DOHH2 (cell line): ENCODE data around the gene GCNT2.

Experiments used
- H3F3A ChIP-seq: fragments of 200-600 bp; sonication (generic), shearing (Covaris generic); 2 replicates; pipeline ENCODE4 v1.6.0; 2016; ENCODE audit warnings: antibody characterized with exemption, mild to moderate bottlenecking; ENCODE audit not compliant: control insufficient read depth, insufficient read depth
- H3K27ac ChIP-seq: fragments of 200-600 bp; sonication (generic); 2 replicates; pipeline ENCODE4 v1.5.1; 2014; ENCODE audit warnings: low read depth, mild to moderate bottlenecking, low read length, moderate library complexity
- H3K27me3 ChIP-seq: fragments of 200-600 bp; sonication (generic); 2 replicates; pipeline ENCODE4 v1.6.1; 2014; ENCODE audit warnings: mild to moderate bottlenecking, low read length, mixed read lengths; ENCODE audit not compliant: control insufficient read depth
- H3K36me3 ChIP-seq: fragments of 200-600 bp; sonication (generic); 2 replicates; pipeline ENCODE4 v1.6.1; 2014; ENCODE audit warnings: mild to moderate bottlenecking, low read length, moderate library complexity, mixed read lengths; ENCODE audit not compliant: control insufficient read depth
- H3K4me1 ChIP-seq: fragments of 200-600 bp; sonication (generic); 2 replicates; pipeline ENCODE4 v1.6.1; 2014; ENCODE audit warnings: mild to moderate bottlenecking, low read length, mixed read lengths; ENCODE audit not compliant: control insufficient read depth
- H3K4me2 ChIP-seq: fragments of 200-600 bp; sonication (generic); 2 replicates; pipeline ENCODE4 v1.6.0; 2014; ENCODE audit warnings: mild to moderate bottlenecking, low read length, moderate library complexity
- H3K4me3 ChIP-seq: fragments of 200-600 bp; sonication (generic); 2 replicates; pipeline ENCODE4 v1.5.1; 2014; ENCODE audit warnings: mild to moderate bottlenecking, low read length, mixed read lengths
- H3K79me2 ChIP-seq: fragments of 200-600 bp; sonication (generic); 2 replicates; pipeline ENCODE4 v1.6.1; 2014; ENCODE audit warnings: mild to moderate bottlenecking, low read length, mixed read lengths; ENCODE audit not compliant: control insufficient read depth
- H3K9me2 ChIP-seq: fragments of 200-600 bp; sonication (generic); replicated peaks from 2 replicates; pipeline ENCODE4 v1.6.1; 2014; ENCODE audit warnings: mild to moderate bottlenecking, low read length, mixed read lengths; ENCODE audit not compliant: control insufficient read depth
- H3K9me3 ChIP-seq: fragments of 200-600 bp; sonication (generic); 2 replicates; pipeline ENCODE4 v1.6.1; 2014; ENCODE audit warnings: antibody characterized with exemption, low read length, mixed read lengths; ENCODE audit not compliant: control insufficient read depth, insufficient read depth
- H4K20me1 ChIP-seq: fragments of 200-600 bp; sonication (generic); 2 replicates; pipeline ENCODE4 v1.6.0; 2014; ENCODE audit warnings: low read depth, mild to moderate bottlenecking, antibody characterized with exemption, low read length, moderate library complexity; ENCODE audit not compliant: control insufficient read depth, insufficient read depth
- EZH2phosphoT487 ChIP-seq: fragments of 200-600 bp; sonication (generic); IDR thresholded peaks from 2 replicates; pipeline ENCODE4 v1.6.1; 2017; ENCODE audit warnings: borderline replicate concordance, mild to moderate bottlenecking, antibody characterized with exemption, low read length, moderate library complexity, mixed read lengths
- TF ChIP-seq, protein P1 (sequence below): fragments of 200-600 bp; sonication (generic); IDR thresholded peaks from one replicate; pipeline ENCODE4 v1.5.1; 2014; ENCODE audit warnings: antibody characterized with exemption, mild to moderate bottlenecking, low read depth, low read length; ENCODE audit not compliant: poor library complexity, severe bottlenecking

Gene GCNT2

GRCh38 chr6:10511477-10511876 lies 9.7 kb upstream of the GCNT2 start:
- Histone ChIP-seq H3K27ac (no peak overlapping the region), H3K4me2 (no peak overlapping the region)
- no peak for TF ChIP-seq EZH2phosphoT487
- TF ChIP-seq, protein P1, sequence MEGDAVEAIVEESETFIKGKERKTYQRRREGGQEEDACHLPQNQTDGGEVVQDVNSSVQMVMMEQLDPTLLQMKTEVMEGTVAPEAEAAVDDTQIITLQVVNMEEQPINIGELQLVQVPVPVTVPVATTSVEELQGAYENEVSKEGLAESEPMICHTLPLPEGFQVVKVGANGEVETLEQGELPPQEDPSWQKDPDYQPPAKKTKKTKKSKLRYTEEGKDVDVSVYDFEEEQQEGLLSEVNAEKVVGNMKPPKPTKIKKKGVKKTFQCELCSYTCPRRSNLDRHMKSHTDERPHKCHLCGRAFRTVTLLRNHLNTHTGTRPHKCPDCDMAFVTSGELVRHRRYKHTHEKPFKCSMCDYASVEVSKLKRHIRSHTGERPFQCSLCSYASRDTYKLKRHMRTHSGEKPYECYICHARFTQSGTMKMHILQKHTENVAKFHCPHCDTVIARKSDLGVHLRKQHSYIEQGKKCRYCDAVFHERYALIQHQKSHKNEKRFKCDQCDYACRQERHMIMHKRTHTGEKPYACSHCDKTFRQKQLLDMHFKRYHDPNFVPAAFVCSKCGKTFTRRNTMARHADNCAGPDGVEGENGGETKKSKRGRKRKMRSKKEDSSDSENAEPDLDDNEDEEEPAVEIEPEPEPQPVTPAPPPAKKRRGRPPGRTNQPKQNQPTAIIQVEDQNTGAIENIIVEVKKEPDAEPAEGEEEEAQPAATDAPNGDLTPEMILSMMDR, result no peak

GRCh38 chr6:10513544-10513943 lies 7.6 kb upstream of the GCNT2 start:
- H3K4me3 ChIP-seq, result no peak overlapping the region
- no peak for TF ChIP-seq EZH2phosphoT487
- TF ChIP-seq, protein P1, result no peak

More at GRCh38 chr6:10511477-10511876, 9.7 kb upstream of the GCNT2 start:
- no peak overlapping the region for H3K4me3 ChIP-seq
- H3K36me3 ChIP-seq, result no peaks in the 10 kb centered on the region
- no peaks in the 10 kb centered on the region for H3F3A ChIP-seq
- H3K9me3 ChIP-seq, result no peaks in the 10 kb centered on the region
- no peaks in the 10 kb centered on the region for H4K20me1 ChIP-seq
- no peaks in the 10 kb centered on the region for H3K27me3 ChIP-seq
- H3K79me2 ChIP-seq, result no peaks in the 10 kb centered on the region
- H3K9me2 ChIP-seq, result no peaks in the 10 kb centered on the region
- peaks cover 15% of the 10 kb centered on the region for H3K4me1 ChIP-seq

GRCh38 chr6:10514049-10514780 lies 6.9 kb upstream of the GCNT2 start:
- Histone ChIP-seq H3F3A (no peaks in the 10 kb centered on the region), H3K36me3 (no peaks in the 10 kb centered on the region), H3K79me2 (no peaks in the 10 kb centered on the region), H3K27ac (no peak overlapping the region), H4K20me1 (no peaks in the 10 kb centered on the region), H3K4me1 (peaks cover 21% of the 10 kb centered on the region), H3K27me3 (no peaks in the 10 kb centered on the region), H3K4me2 (no peak overlapping the region), H3K9me3 (no peaks in the 10 kb centered on the region), H3K9me2 (no peaks in the 10 kb centered on the region), H3K4me3 (no peak overlapping the region)
- TF ChIP-seq EZH2phosphoT487, result no peak
- TF ChIP-seq, protein P1, result no peak

More at GRCh38 chr6:10513544-10513943, 7.6 kb upstream of the GCNT2 start:
- Histone ChIP-seq H3K27ac (no peak overlapping the region), H3K27me3 (no peaks in the 10 kb centered on the region), H3K36me3 (no peaks in the 10 kb centered on the region), H3K9me2 (no peaks in the 10 kb centered on the region), H3K4me2 (no peak overlapping the region), H3K4me1 (peaks cover 15% of the 10 kb centered on the region), H3K9me3 (no peaks in the 10 kb centered on the region), H4K20me1 (no peaks in the 10 kb centered on the region), H3K79me2 (no peaks in the 10 kb centered on the region), H3F3A (no peaks in the 10 kb centered on the region)
